HG03520 (cell line): ENCODE data around the gene CTNS.
A peak's percentile ranks its signal among the peaks of the same experiment; 100 is the strongest.

Experiments used
- ATAC-seq: cut with Tn5 transposase; IDR thresholded peaks from one replicate; pipeline ENCODE4 v1.9.1; 2021; ENCODE audit warnings: mild to moderate bottlenecking, moderate library complexity; ENCODE audit not compliant: unreplicated experiment

Gene CTNS

GRCh38 chr17:3636154-3636907 lies at the start of gene CTNS, which contains the start of gene SHPK:
Gene CTNS, plus strand, starts transcription at chr17:3636760. Its CDS starts 3,447 bp downstream, at chr17:3640207.
Gene SHPK, minus strand, starts transcription at chr17:3636250. Its CDS starts 31 bp downstream, at chr17:3636219.
- ATAC-seq = peak; percentile 88

GRCh38 chr17:3589784-3590183 lies 46.8 kb upstream of the CTNS start:
- no peak for ATAC-seq

- no peak for ATAC-seq
These were observed 46.3 kb upstream of the CTNS start for GRCh38 chr17:3590231-3590630.

- ATAC-seq = no peak
These were observed 45.8 kb upstream of the CTNS start for GRCh38 chr17:3590768-3591167.

- ATAC-seq = no peak
These were observed 44.2 kb upstream of the CTNS start for GRCh38 chr17:3592216-3592860.

- ATAC-seq = no peak
These were observed 43.2 kb upstream of the CTNS start for GRCh38 chr17:3593384-3593783.

GRCh38 chr17:3594051-3594800 lies 42.3 kb upstream of the CTNS start:
- ATAC-seq = no peak

GRCh38 chr17:3594976-3595375 lies 41.6 kb upstream of the CTNS start:
- ATAC-seq = no peak

GRCh38 chr17:3596804-3597464 lies 39.6 kb upstream of the CTNS start:
- ATAC-seq = no peak

- no peak for ATAC-seq
These were observed 38.5 kb upstream of the CTNS start for GRCh38 chr17:3598078-3598477.

- no peak for ATAC-seq
These were observed 35.9 kb upstream of the CTNS start for GRCh38 chr17:3600529-3601205.

- ATAC-seq = no peak
These were observed 34.1 kb upstream of the CTNS start for GRCh38 chr17:3602499-3602898.

GRCh38 chr17:3603119-3603869 lies 33.3 kb upstream of the CTNS start:
- ATAC-seq = no peak

GRCh38 chr17:3603870-3604259 lies 32.7 kb upstream of the CTNS start:
- no peak for ATAC-seq

- ATAC-seq = no peak
These were observed 26.9 kb upstream of the CTNS start for GRCh38 chr17:3609689-3610088.

GRCh38 chr17:3610523-3610922 lies 26.0 kb upstream of the CTNS start:
- ATAC-seq = no peak

- ATAC-seq = no peak
These were observed 23.4 kb upstream of the CTNS start for GRCh38 chr17:3613124-3613523.

GRCh38 chr17:3615160-3615870 lies 21.2 kb upstream of the CTNS start:
- no peak for ATAC-seq

- no peak for ATAC-seq
These were observed 15.3 kb upstream of the CTNS start for GRCh38 chr17:3621146-3621720.
